GM21390 (cell line): ENCODE results near the gene SBF2.

Experiments used
- ATAC-seq: cut with Tn5 transposase; IDR thresholded peaks from one replicate; pipeline ENCODE4 v1.9.1; 2021; ENCODE audit not compliant: unreplicated experiment

Gene SBF2

GRCh38 chr11:10317776-10318526, 23.9 kb upstream of the SBF2 start:
- ATAC-seq = peak; percentile 67

- peak; percentile 34 for ATAC-seq
Measured at GRCh38 chr11:10317151-10317755, 23.2 kb upstream of the SBF2 start.

- no peak for ATAC-seq
Measured at GRCh38 chr11:10315083-10315482, 21.1 kb upstream of the SBF2 start.

- ATAC-seq = peak; percentile 75
Measured at GRCh38 chr11:10314199-10315072, 20.4 kb upstream of the SBF2 start.

- ATAC-seq = no peak
Measured at GRCh38 chr11:10311802-10312201, 17.8 kb upstream of the SBF2 start.

- no peak for ATAC-seq
Measured at GRCh38 chr11:10310301-10310841, 16.4 kb upstream of the SBF2 start.

- no peak for ATAC-seq
Measured at GRCh38 chr11:10309163-10310093, 15.4 kb upstream of the SBF2 start.

- no peak for ATAC-seq
Measured at GRCh38 chr11:10308201-10308954, 14.4 kb upstream of the SBF2 start.

- ATAC-seq = peak; percentile 67
Measured at GRCh38 chr11:10307400-10308200, 13.6 kb upstream of the SBF2 start.

GRCh38 chr11:10307022-10307399, 13.0 kb upstream of the SBF2 start:
- ATAC-seq = no peak

GRCh38 chr11:10305964-10306918, 12.2 kb upstream of the SBF2 start:
- ATAC-seq = no peak

GRCh38 chr11:10305262-10305963, 11.4 kb upstream of the SBF2 start:
- no peak for ATAC-seq

GRCh38 chr11:10304495-10305261, 10.7 kb upstream of the SBF2 start, which contains the start of gene ADM:
Gene ADM (plus strand): TSS chr11:10305073. CDS start chr11:10305701, 628 bp downstream.
- no peak for ATAC-seq

- ATAC-seq = no peak
Measured at GRCh38 chr11:10303558-10304363, 9.7 kb upstream of the SBF2 start.

GRCh38 chr11:10302744-10303557, 8.9 kb upstream of the SBF2 start:
- ATAC-seq = no peak
